Uterus (tissue), 4 donors: Measurements from ENCODE around the gene RTN4RL2. TPM values are rescaled to one million over a fixed set of nuclear protein-coding genes. Genes with fewer than 3 reads are reported as not detected.

ENCODE experiments used
- DNase-seq, 2 donors: peaks; one replicate each; pipeline ENCODE4 v3.0.0-alpha.2; 2019 to 2020
- H3K27ac ChIP-seq, 2 donors: fragments of 200-600 bp; sonication (generic); 1 replicate in 1 of 2; 2 replicates in 1 of 2; pipeline ENCODE4 v1.5.1; 2016 to 2018
- H3K27me3 ChIP-seq, 2 donors: fragments of 200-600 bp; sonication (generic); one replicate each; pipeline ENCODE4 v1.5.1; 2018 to 2019; ENCODE audit warnings: control low read depth in 1 of 2
- H3K36me3 ChIP-seq, 2 donors: fragments of 200-600 bp; sonication (generic); one replicate each; pipeline ENCODE4 v1.5.1; 2019; ENCODE audit warnings: control low read depth in 1 of 2
- H3K4me1 ChIP-seq, 2 donors: fragments of 200-600 bp; sonication (generic); one replicate each; pipeline ENCODE4 v1.5.1; 2018 to 2019; ENCODE audit warnings: control low read depth in 1 of 2
- H3K4me3 ChIP-seq, 2 donors: fragments of 200-600 bp; sonication (generic); 1 replicate in 1 of 2; 2 replicates in 1 of 2; pipeline ENCODE4 v1.5.1; 2018 to 2019; ENCODE audit warnings: mild to moderate bottlenecking in 1 of 2
- H3K9me3 ChIP-seq, 2 donors: fragments of 200-600 bp; sonication (generic); one replicate each; pipeline ENCODE4 v1.5.1; 2019; ENCODE audit warnings: control low read depth in 1 of 2
- CTCF ChIP-seq, 4 experiments: fragments of 200-600 bp in 2 of 4; fragments of 450-650 bp in 2 of 4; sonication (generic) in 2 of 4; IDR thresholded peaks; one replicate each; pipeline ENCODE4 v1.5.1; 2016 to 2019; ENCODE audit warnings: antibody characterized with exemption in 4 of 4, mild to moderate bottlenecking in 2 of 4, moderate library complexity in 1 of 4
- POLR2A ChIP-seq, 2 donors: fragments of 450-650 bp; IDR thresholded peaks; one replicate each; pipeline ENCODE4 v1.6.1; 2016; ENCODE audit warnings: antibody characterized with exemption in 2 of 2, mild to moderate bottlenecking in 1 of 2, moderate library complexity in 1 of 2
- intact Hi-C: fragments of 100-400 bp; cut with DNase I; formaldehyde crosslinking; loops from one replicate; pipeline ENCODE4 v1.15.1; 2023; ENCODE audit warnings: low total_unique reads
- total RNA-seq, 4 donors: library from RNA; depleted of rRNA in 3 of 4; stranded (reverse); fragments of >200 nt in 3 of 4; gene quantifications; one replicate each; pipeline versions ENCODE4 v1.1.0 to v1.2.4, GENCODE V29; 2014 to 2023
- donor health status: DM: yes; HTN: yes; CAD: no.

Gene RTN4RL2
- total RNA-seq, 4 donors from 2014 or later: 1.7 TPM; not detected in 3

DNA sequence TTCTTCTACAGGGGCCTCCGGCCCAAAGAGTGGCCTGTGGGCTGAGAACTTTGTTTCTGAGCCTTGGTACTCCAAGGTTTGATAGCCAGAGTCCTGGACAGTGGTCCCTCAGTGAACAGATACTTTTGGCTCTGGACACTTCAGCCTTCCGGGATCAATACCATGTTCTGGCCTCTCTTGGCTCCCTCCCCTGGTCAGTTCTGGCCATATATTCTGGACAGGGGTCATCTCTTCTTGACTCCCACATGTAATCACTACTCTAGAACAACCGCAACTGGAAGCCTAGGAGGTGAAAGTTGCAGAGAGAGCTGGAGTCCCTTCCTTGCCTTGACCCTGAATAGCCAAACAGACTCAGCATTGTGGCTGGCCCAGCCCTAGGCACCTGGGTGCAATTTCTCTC is 2.3 kb downstream of the RTN4RL2 start:
- Histone ChIP-seq H3K4me1 (peaks cover 0 to 26% of the 10 kb centered on the region in 2 donors), H3K27ac (no peak overlapping the region), H3K9me3 (no peaks in the 10 kb centered on the region), H3K4me3 (no peak overlapping the region), H3K36me3 (no peaks in the 10 kb centered on the region), H3K27me3 (peaks cover 7 to 19% of the 10 kb centered on the region in 2 donors)
- TF ChIP-seq CTCF (IDR thresholded peaks at IDR 0.05) (no peak), POLR2A (IDR thresholded peaks at IDR 0.05) (no peak)
- intact Hi-C loops: no loop called here
- DNase-seq: no peak

DNA sequence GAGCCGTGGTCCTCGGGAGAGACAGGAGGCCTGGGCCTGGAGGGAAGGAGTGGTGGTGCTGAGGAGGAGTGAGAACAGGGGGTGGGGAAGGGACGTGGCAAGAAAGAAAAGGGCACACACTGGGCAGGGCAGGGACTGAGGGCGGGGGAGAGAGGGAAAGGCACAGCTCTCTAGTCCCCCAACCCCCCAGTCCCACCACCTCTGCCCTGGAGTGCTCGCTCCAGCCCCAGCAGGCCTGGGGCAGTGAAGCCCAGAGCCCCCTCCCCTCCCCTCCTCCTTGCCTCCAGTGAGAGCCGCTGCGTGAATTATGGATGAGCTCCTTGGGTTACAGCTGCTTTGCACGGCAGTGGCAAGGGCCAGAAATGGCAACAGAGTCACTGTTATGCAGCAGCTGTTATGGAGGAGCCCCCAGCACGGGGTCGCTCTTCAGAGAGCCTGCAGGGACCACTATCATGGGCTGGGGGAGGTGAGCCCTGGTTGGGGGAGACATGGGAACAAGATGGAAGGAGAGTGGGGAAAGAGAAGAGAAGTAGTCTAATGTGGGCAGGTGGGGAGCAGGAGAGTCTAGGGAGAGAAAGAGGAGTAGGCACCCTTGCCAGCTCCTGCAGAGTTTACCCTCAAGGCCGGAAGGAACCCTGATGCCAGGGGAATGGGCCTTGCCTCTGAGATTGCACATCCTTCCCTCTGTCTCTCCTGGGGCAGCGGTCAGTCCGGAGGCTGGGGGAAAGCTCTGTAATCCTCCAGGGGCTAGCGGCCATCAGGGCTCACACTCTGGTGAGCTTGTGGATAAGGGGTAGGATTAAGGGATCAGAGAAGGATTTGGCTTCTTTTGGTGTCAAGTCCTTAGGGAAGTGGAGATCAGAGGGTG is 3.6 kb downstream of the RTN4RL2 start:
- Histone ChIP-seq H3K4me3 (no peak overlapping the region), H3K27me3 (peaks cover 7 to 12% of the 10 kb centered on the region in 2 donors), H3K27ac (no peak overlapping the region), H3K9me3 (no peaks in the 10 kb centered on the region), H3K4me1 (peaks cover 0 to 18% of the 10 kb centered on the region in 2 donors), H3K36me3 (no peaks in the 10 kb centered on the region)
- TF ChIP-seq CTCF (IDR thresholded peaks at IDR 0.05) (no peak), POLR2A (IDR thresholded peaks at IDR 0.05) (no peak)
- intact Hi-C loops: no loop called here
- DNase-seq: no peak

DNA sequence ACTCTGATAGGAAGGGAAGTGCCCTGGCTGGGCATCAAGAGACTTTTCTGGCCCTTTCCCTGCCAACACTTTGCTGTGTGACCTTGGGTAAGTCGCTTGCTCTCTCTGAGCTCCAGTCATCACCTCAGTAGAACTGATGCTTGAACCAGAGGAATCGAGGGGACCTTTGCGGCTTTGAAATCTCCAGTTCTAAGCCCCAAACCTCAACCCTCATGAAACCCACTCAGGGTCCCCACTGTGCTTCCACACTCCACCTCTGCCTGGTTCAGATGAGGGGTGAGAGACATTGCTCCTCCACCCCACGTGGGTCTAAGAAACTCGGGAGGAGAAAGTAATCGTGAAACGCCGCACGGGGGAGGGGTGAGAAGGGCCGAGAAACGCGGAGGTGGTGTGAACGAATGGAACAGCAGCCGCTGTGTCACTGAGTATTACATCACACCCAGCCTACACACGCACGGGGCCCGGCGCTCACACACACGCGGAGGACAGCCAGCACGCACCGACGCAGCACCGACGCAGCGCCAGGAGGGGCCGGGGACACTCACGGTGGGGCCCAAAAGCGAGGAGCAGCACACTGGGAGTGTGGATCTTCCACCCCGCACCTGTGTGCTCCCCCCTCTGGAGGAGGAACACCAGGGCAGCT is 4.3 kb downstream of the RTN4RL2 start:
- no peak for TF ChIP-seq CTCF (IDR thresholded peaks at IDR 0.05)
- no peak for TF ChIP-seq POLR2A (IDR thresholded peaks at IDR 0.05)
- Histone ChIP-seq H3K27ac (no peak overlapping the region), H3K4me3 (no peak overlapping the region), H3K4me1 (peaks cover 0 to 10% of the 10 kb centered on the region in 2 donors), H3K27me3 (peaks cover 4 to 5% of the 10 kb centered on the region in 2 donors), H3K36me3 (no peaks in the 10 kb centered on the region), H3K9me3 (no peaks in the 10 kb centered on the region)
- DNase-seq: no peak
- intact Hi-C loops: no loop called here

GRCh38 chr11:57466680-57467079 is 6.4 kb downstream of the RTN4RL2 start:
- H3K4me1 ChIP-seq: no peaks in the 10 kb centered on the region
- intact Hi-C loops: no loop called here

More at GRCh38 chr11:57466680-57467079, 6.4 kb downstream of the RTN4RL2 start:
- Histone ChIP-seq H3K4me3 (no peak overlapping the region), H3K27me3 (no peaks in the 10 kb centered on the region), H3K36me3 (no peaks in the 10 kb centered on the region), H3K9me3 (no peaks in the 10 kb centered on the region), H3K27ac (no peak overlapping the region)
- TF ChIP-seq CTCF (IDR thresholded peaks at IDR 0.05): no peak
- no peak for TF ChIP-seq POLR2A (IDR thresholded peaks at IDR 0.05)
- no peak for DNase-seq
